WTC11 (cell line): ENCODE data around the gene ARRB2. TPM values are rescaled to one million over a fixed set of nuclear protein-coding genes. Genes with fewer than 3 reads are reported as not detected.

Experiments
- ATAC-seq: fragments of 200-7000 bp; cut with Tn5 transposase; 2 replicates; pipeline ENCODE4 v1.10.0; 2021; ENCODE audit warnings: mild to moderate bottlenecking, moderate library complexity
- CTCF ChIA-PET: fragments of 300-600 bp; sonication (Branson Sonifier 250); formaldehyde crosslinking; loops from one replicate; lab custom pipeline; 2021; ENCODE audit warnings: antibody characterized with exemption; lab: Charles Lee
- POLR2A ChIA-PET: fragments of 350-600 bp; sonication (Branson Sonifier 250); formaldehyde crosslinking; loops from one replicate; lab custom pipeline; 2021; ENCODE audit warnings: antibody characterized with exemption; lab: Charles Lee
- DNase-seq: peaks from one replicate; pipeline ENCODE4 v3.0.0; 2021; ENCODE audit warnings: low spot score
- H3K27ac Mint-ChIP-seq: 2 replicates; pipeline ENCODE4 v1.8.0; 2021; ENCODE audit warnings: mixed read lengths
- H3K27me3 Mint-ChIP-seq: 2 replicates; pipeline ENCODE4 v1.8.0; 2021; ENCODE audit warnings: low read depth, mild to moderate bottlenecking, moderate library complexity, mixed read lengths
- H3K36me3 Mint-ChIP-seq: 2 replicates; pipeline ENCODE4 v1.8.0; 2021; ENCODE audit warnings: mixed read lengths
- H3K4me1 Mint-ChIP-seq: 2 replicates; pipeline ENCODE4 v1.8.0; 2022; ENCODE audit warnings: mixed read lengths
- H3K4me3 Mint-ChIP-seq: 2 replicates; pipeline ENCODE4 v1.8.0; 2021; ENCODE audit warnings: mild to moderate bottlenecking, moderate library complexity, mixed read lengths
- H3K9me3 Mint-ChIP-seq: 2 replicates; pipeline ENCODE4 v1.8.0; 2021; ENCODE audit warnings: mixed read lengths
- AR ChIP-seq: fragments of 250-450 bp; sonication (Bioruptor Pico); IDR thresholded peaks from 2 replicates; pipeline ENCODE4 v1.9.0; 2021; ENCODE audit warnings: mild to moderate bottlenecking
- ATF3 ChIP-seq: sonication (generic); formaldehyde crosslinking; conservative IDR thresholded peaks from 2 replicates; pipeline ENCODE4 v1.8.1; 2022; ENCODE audit warnings: mild to moderate bottlenecking, missing genetic modification reagents
- CBFB ChIP-seq: sonication (generic); formaldehyde crosslinking; IDR thresholded peaks from 2 replicates; pipeline ENCODE4 v1.8.1; 2022; ENCODE audit warnings: mild to moderate bottlenecking, low read depth, missing genetic modification reagents
- CDX4 ChIP-seq: fragments of 250-450 bp; sonication (Bioruptor Pico); IDR thresholded peaks from 2 replicates; pipeline ENCODE4 v1.9.0; 2021; ENCODE audit warnings: moderate library complexity, mild to moderate bottlenecking, inconsistent platforms, borderline replicate concordance
- CTCF ChIP-seq: fragments of 200-600 bp; IDR thresholded peaks from 2 replicates; pipeline ENCODE4 v1.8.0; 2022; ENCODE audit warnings: antibody characterized with exemption
- E2F1 ChIP-seq: sonication (generic); formaldehyde crosslinking; IDR thresholded peaks from 2 replicates; pipeline ENCODE4 v1.8.0; 2022; ENCODE audit warnings: mild to moderate bottlenecking, missing genetic modification reagents
- ELF4 ChIP-seq: sonication (generic); formaldehyde crosslinking; IDR thresholded peaks from 2 replicates; pipeline ENCODE4 v1.8.1; 2022; ENCODE audit warnings: low read depth, mild to moderate bottlenecking, moderate library complexity, missing genetic modification reagents
- EMX1 ChIP-seq: fragments of 250-450 bp; sonication (Bioruptor Pico); IDR thresholded peaks from 2 replicates; pipeline ENCODE4 v1.8.0; 2021; ENCODE audit warnings: mild to moderate bottlenecking
- ESRRA ChIP-seq: sonication (generic); formaldehyde crosslinking; IDR thresholded peaks from 2 replicates; pipeline ENCODE4 v1.8.1; 2022; ENCODE audit warnings: mild to moderate bottlenecking, missing genetic modification reagents, borderline replicate concordance
- FOXK1 ChIP-seq: sonication (generic); formaldehyde crosslinking; IDR thresholded peaks from 2 replicates; pipeline ENCODE4 v1.8.0; 2022; ENCODE audit warnings: mild to moderate bottlenecking, moderate library complexity, missing genetic modification reagents
- GTF2I ChIP-seq: fragments of 250-450 bp; sonication (Bioruptor Pico); conservative IDR thresholded peaks from 2 replicates; pipeline ENCODE4 v1.4.0; 2021; ENCODE audit warnings: mild to moderate bottlenecking
- JUN ChIP-seq: sonication (generic); formaldehyde crosslinking; IDR thresholded peaks from 2 replicates; pipeline ENCODE4 v1.8.0; 2023; ENCODE audit warnings: mild to moderate bottlenecking, missing genetic modification reagents
- KAT7 ChIP-seq: sonication (generic); formaldehyde crosslinking; IDR thresholded peaks from 2 replicates; pipeline ENCODE4 v1.8.1; 2023; ENCODE audit warnings: missing genetic modification reagents, mild to moderate bottlenecking, borderline replicate concordance
- MAX ChIP-seq: sonication (generic); formaldehyde crosslinking; IDR thresholded peaks from 2 replicates; pipeline ENCODE4 v1.8.0; 2022; ENCODE audit warnings: mild to moderate bottlenecking, missing genetic modification reagents
- NFE2L1 ChIP-seq: sonication (generic); formaldehyde crosslinking; IDR thresholded peaks from 2 replicates; pipeline ENCODE4 v1.8.1; 2023; ENCODE audit warnings: missing genetic modification reagents
- NFYB ChIP-seq: sonication (generic); formaldehyde crosslinking; conservative IDR thresholded peaks from 2 replicates; pipeline ENCODE4 v1.8.0; 2022; ENCODE audit warnings: low read depth, missing genetic modification reagents
- SOX15 ChIP-seq: fragments of 250-450 bp; sonication (Bioruptor Pico); IDR thresholded peaks from 2 replicates; pipeline ENCODE4 v1.9.0; 2021; ENCODE audit warnings: mild to moderate bottlenecking
- TEAD4 ChIP-seq: sonication (generic); formaldehyde crosslinking; IDR thresholded peaks from 2 replicates; pipeline ENCODE4 v1.8.0; 2022; ENCODE audit warnings: mild to moderate bottlenecking, missing genetic modification reagents
- ZMAT4 ChIP-seq: fragments of 250-450 bp; sonication (Bioruptor Pico); IDR thresholded peaks from 2 replicates; pipeline ENCODE4 v1.9.0; 2021; ENCODE audit warnings: mild to moderate bottlenecking
- ZNF121 ChIP-seq: sonication (generic); formaldehyde crosslinking; IDR thresholded peaks from 2 replicates; pipeline ENCODE4 v1.8.0; 2023; ENCODE audit warnings: missing genetic modification reagents
- ZNF138 ChIP-seq: sonication (generic); formaldehyde crosslinking; conservative IDR thresholded peaks from 2 replicates; pipeline ENCODE4 v1.8.1; 2022; ENCODE audit warnings: mild to moderate bottlenecking, moderate library complexity, missing genetic modification reagents
- ZNF281 ChIP-seq: sonication (generic); formaldehyde crosslinking; IDR thresholded peaks from 2 replicates; pipeline ENCODE4 v1.8.0; 2023; ENCODE audit warnings: mild to moderate bottlenecking, missing genetic modification reagents
- ZNF532 ChIP-seq: fragments of 250-450 bp; sonication (Bioruptor Pico); IDR thresholded peaks from 2 replicates; pipeline ENCODE4 v1.9.0; 2021; ENCODE audit warnings: mild to moderate bottlenecking, borderline replicate concordance
- total RNA-seq: library from RNA; stranded (reverse); gene quantifications from 3 replicates; pipeline ENCODE4 v1.2.3, GENCODE V29; 2021

ARRB2 gene
- total RNA-seq, 1 experiment from 2014 or later = 87.8 TPM

- TF ChIP-seq MAX (CRISPR knock-in tag) (no peak), TEAD4 (CRISPR knock-in tag) (no peak), NFE2L1 (CRISPR knock-in tag) (no peak), FOXK1 (CRISPR knock-in tag) (no peak), ZNF532 (CRISPR knock-in tag) (no peak), CBFB (CRISPR knock-in tag) (no peak)
These were observed 46.7 kb upstream of the ARRB2 start (continued) for GRCh38 chr17:4663711-4664110.

GRCh38 chr17:4664230-4664629 lies 46.2 kb upstream of the ARRB2 start:
- Mint-ChIP-seq H3K4me1 (peaks cover 13% of the 10 kb centered on the region), H3K36me3 (no peaks in the 10 kb centered on the region; the same call in 1 of the 2 replicates), H3K9me3 (no peaks in the 10 kb centered on the region), H3K27ac (no peak overlapping the region), H3K27me3 (no peaks in the 10 kb centered on the region; the same call in 1 of the 2 replicates), H3K4me3 (no peak overlapping the region)
- CTCF ChIA-PET = no interaction called here
- ATAC-seq (no peak), DNase-seq (no peak)
- POLR2A ChIA-PET = no interaction called here
- TF ChIP-seq ZNF121 (CRISPR knock-in tag) (no peak), CDX4 (CRISPR knock-in tag) (no peak), EMX1 (CRISPR knock-in tag) (no peak), AR (CRISPR knock-in tag) (no peak), ESRRA (CRISPR knock-in tag) (no peak), NFYB (CRISPR knock-in tag) (no peak), SOX15 (CRISPR knock-in tag) (no peak), JUN (CRISPR knock-in tag) (no peak), ATF3 (no peak), ZMAT4 (CRISPR knock-in tag) (no peak), ELF4 (no peak), GTF2I (CRISPR knock-in tag) (no peak), CTCF (no peak), ZNF138 (CRISPR knock-in tag) (no peak), E2F1 (CRISPR knock-in tag) (no peak), TEAD4 (CRISPR knock-in tag) (no peak), KAT7 (CRISPR knock-in tag) (no peak), ZNF281 (no peak), FOXK1 (CRISPR knock-in tag) (no peak)
